Esophagus squamous epithelium (tissue), 5 donors: Measurements from ENCODE around the gene MYH13. TPM values are rescaled to one million over a fixed set of nuclear protein-coding genes. Genes with fewer than 3 reads are reported as not detected.
A peak's percentile ranks its signal among the peaks of the same experiment; 100 is the strongest.

Experiments
- DNase-seq: peaks from one replicate; lab custom pipeline; 2025; lab: John Stamatoyannopoulos, UW
- H3K27ac ChIP-seq, 4 donors: fragments of 200-600 bp; sonication (generic); one replicate each; pipeline ENCODE4 v1.5.1; 2016 to 2019; ENCODE audit warnings: mild to moderate bottlenecking in 1 of 4
- H3K27me3 ChIP-seq, 4 donors: fragments of 200-600 bp; sonication (generic); 1 replicate in 3 of 4; 2 replicates in 1 of 4; pipeline versions ENCODE4 v1.5.1 to v1.6.0; 2017 to 2021; ENCODE audit warnings: antibody characterized with exemption in 1 of 4
- H3K36me3 ChIP-seq, 3 donors: fragments of 200-600 bp; sonication (generic); one replicate each; pipeline ENCODE4 v1.5.1; 2016 to 2019
- H3K4me1 ChIP-seq, 3 donors: fragments of 200-600 bp; sonication (generic); one replicate each; pipeline ENCODE4 v1.5.1; 2017 to 2019
- H3K4me3 ChIP-seq, 4 donors: fragments of 200-600 bp; sonication (generic); 1 replicate in 3 of 4; 2 replicates in 1 of 4; pipeline ENCODE4 v1.5.1; 2016 to 2019; ENCODE audit warnings: mild to moderate bottlenecking in 2 of 4, moderate library complexity in 1 of 4
- H3K9me3 ChIP-seq, 3 donors: fragments of 200-600 bp; sonication (generic); one replicate each; pipeline ENCODE4 v1.5.1; 2016 to 2019
- POLR2A ChIP-seq, 4 donors: fragments of 450-650 bp; IDR thresholded peaks; one replicate each; pipeline ENCODE4 v1.6.1; 2017; ENCODE audit warnings: antibody characterized with exemption in 4 of 4, mild to moderate bottlenecking in 4 of 4, moderate library complexity in 3 of 4
- WGBS, 2 donors: methylation state at CpG; one replicate each; pipeline ENCODE4 v1.1.5; 2018; 5-methylcytosine and 5-hydroxymethylcytosine counted together
- intact Hi-C: fragments of 100-400 bp; cut with DNase I; formaldehyde crosslinking; loops from one replicate; pipeline ENCODE4 v1.15.0; 2022
- total RNA-seq, 4 donors: library from RNA; depleted of rRNA; stranded (reverse); fragments of >200 nt; gene quantifications; one replicate each; pipeline ENCODE4 v1.1.0, GENCODE V29; 2016
- TF ChIP-seq, protein P1 (sequence below), 6 experiments: fragments of 450-650 bp in 4 of 6; fragments of 200-600 bp in 2 of 6; sonication (generic) in 2 of 6; IDR thresholded peaks; one replicate each; pipeline ENCODE4 v1.5.1; 2016 to 2019; ENCODE audit warnings: antibody characterized with exemption in 6 of 6, mild to moderate bottlenecking in 4 of 6, moderate library complexity in 4 of 6
- donor health status: DM: yes; HTN: yes; CAD: no.

MYH13 gene
- total RNA-seq, 4 donors from 2014 or later = 0.18 TPM; not detected in 3

- H3K4me1 ChIP-seq = no peaks in the 10 kb centered on the region
- no peak overlapping the region for H3K27ac ChIP-seq
- DNase-seq = no peak
- H3K27me3 ChIP-seq = no peaks in the 10 kb centered on the region
- no peak overlapping the region for H3K4me3 ChIP-seq
- 74 to 77% methylated on average over 7 of the region's 7 CpGs for WGBS, 2 donors
- intact Hi-C loops = no loop called here
- H3K36me3 ChIP-seq = no peaks in the 10 kb centered on the region
- H3K9me3 ChIP-seq = no peaks in the 10 kb centered on the region
- no peak for TF ChIP-seq POLR2A (IDR thresholded peaks at IDR 0.05)
- TF ChIP-seq, protein P1, sequence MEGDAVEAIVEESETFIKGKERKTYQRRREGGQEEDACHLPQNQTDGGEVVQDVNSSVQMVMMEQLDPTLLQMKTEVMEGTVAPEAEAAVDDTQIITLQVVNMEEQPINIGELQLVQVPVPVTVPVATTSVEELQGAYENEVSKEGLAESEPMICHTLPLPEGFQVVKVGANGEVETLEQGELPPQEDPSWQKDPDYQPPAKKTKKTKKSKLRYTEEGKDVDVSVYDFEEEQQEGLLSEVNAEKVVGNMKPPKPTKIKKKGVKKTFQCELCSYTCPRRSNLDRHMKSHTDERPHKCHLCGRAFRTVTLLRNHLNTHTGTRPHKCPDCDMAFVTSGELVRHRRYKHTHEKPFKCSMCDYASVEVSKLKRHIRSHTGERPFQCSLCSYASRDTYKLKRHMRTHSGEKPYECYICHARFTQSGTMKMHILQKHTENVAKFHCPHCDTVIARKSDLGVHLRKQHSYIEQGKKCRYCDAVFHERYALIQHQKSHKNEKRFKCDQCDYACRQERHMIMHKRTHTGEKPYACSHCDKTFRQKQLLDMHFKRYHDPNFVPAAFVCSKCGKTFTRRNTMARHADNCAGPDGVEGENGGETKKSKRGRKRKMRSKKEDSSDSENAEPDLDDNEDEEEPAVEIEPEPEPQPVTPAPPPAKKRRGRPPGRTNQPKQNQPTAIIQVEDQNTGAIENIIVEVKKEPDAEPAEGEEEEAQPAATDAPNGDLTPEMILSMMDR (IDR thresholded peaks at IDR 0.05) = no peak
These were observed 2.7 kb downstream of the MYH13 start for GRCh38 chr17:10370016-10370608.

DNA sequence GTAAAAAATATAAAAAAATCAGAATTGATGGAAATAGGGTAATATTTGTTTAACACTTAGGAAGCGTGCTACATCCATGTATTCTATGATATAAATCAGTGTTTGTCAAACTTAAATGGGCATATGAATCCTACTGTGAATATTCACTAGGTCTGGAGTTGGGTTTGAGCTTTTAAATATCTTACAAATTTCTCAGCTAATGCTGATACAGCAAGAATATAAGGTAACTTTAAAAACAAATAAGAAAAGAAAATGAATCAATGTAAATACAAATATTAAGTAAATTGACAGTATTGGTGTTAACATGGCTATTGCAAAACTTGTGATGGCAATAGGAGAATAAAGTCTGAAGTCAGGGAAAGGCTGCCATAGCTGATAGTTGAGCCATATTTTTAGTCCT lies 3.6 kb downstream of the MYH13 start:
- no peaks in the 10 kb centered on the region for H3K36me3 ChIP-seq
- no peak overlapping the region for H3K27ac ChIP-seq
- no peaks in the 10 kb centered on the region for H3K4me1 ChIP-seq
- no peak overlapping the region for H3K4me3 ChIP-seq
- no peak for TF ChIP-seq POLR2A (IDR thresholded peaks at IDR 0.05)
- TF ChIP-seq, protein P1 (IDR thresholded peaks at IDR 0.05) = no peak
- no peaks in the 10 kb centered on the region for H3K9me3 ChIP-seq
- no peak for DNase-seq
- no peaks in the 10 kb centered on the region for H3K27me3 ChIP-seq
- intact Hi-C loops = no loop called here
- WGBS, 2 donors = 40 to 65% methylated on average over 1 of the region's 1 CpG

DNA sequence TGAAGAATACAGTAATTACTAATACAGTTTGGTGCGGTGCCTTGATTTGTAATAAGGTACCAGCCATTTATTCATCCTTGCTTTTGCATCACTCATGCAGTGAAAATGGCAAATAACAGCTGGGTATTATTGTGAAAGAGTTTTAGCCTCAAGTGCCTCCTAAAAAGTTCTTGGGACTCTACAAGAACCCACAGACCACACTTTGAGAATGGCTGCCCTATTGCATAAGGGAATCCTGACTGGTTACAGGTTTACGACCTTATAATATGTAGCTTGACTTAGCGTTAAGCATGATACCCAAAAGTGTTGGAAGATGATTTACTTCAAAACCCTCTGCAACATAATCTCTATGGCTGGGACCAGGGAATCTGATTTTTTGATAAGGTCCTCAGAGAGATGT lies 4.2 kb downstream of the MYH13 start:
- H3K27me3 ChIP-seq = no peaks in the 10 kb centered on the region
- H3K4me1 ChIP-seq = no peaks in the 10 kb centered on the region
- no peak overlapping the region for H3K27ac ChIP-seq
- TF ChIP-seq, protein P1 (IDR thresholded peaks at IDR 0.05) = no peak
- TF ChIP-seq POLR2A (IDR thresholded peaks at IDR 0.05) = no peak
- no peak overlapping the region for H3K4me3 ChIP-seq
- DNase-seq = no peak
- no peaks in the 10 kb centered on the region for H3K36me3 ChIP-seq
- intact Hi-C loops = no loop called here
- H3K9me3 ChIP-seq = no peaks in the 10 kb centered on the region
- 79 to 90% methylated on average over 3 of the region's 3 CpGs for WGBS, 2 donors

- H3K27me3 ChIP-seq = no peaks in the 10 kb centered on the region
- no peaks in the 10 kb centered on the region for H3K9me3 ChIP-seq
- intact Hi-C loops = no loop called here
- no peak overlapping the region for H3K4me3 ChIP-seq
- no peak for TF ChIP-seq POLR2A (IDR thresholded peaks at IDR 0.05)
- TF ChIP-seq, protein P1 (IDR thresholded peaks at IDR 0.05) = no peak
- no peak overlapping the region for H3K27ac ChIP-seq
- no peak for DNase-seq
- no peaks in the 10 kb centered on the region for H3K36me3 ChIP-seq
- H3K4me1 ChIP-seq = no peaks in the 10 kb centered on the region
These were observed 12.2 kb downstream of the MYH13 start for GRCh38 chr17:10360578-10360977.

DNA sequence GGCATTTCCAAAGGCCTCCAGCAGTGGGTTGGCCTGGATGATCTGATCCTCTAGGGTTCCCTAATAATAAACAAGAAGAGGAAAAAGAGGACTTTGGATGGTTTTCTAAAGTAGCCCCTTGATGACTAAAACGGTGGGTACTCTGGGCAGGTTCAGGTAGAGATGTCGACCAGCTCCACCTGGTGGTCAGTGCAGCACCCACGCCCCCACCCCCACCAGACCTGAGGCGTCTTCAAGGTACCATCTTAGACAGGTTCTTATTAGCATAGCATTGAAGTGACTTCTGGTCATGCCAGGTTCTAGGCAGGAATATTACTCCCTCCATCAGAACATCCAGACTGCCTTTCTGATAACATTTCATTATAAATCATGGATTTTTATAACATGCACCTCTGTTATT lies 15.0 kb downstream of the MYH13 start:
- 17 to 18% methylated on average over 4 of the region's 4 CpGs for WGBS, 2 donors
- no peaks in the 10 kb centered on the region for H3K36me3 ChIP-seq
- H3K4me3 ChIP-seq = no peak overlapping the region
- no peaks in the 10 kb centered on the region for H3K9me3 ChIP-seq
- no peak overlapping the region for H3K27ac ChIP-seq
- intact Hi-C loops = no loop called here
- H3K4me1 ChIP-seq = no peaks in the 10 kb centered on the region
- DNase-seq = no peak
- TF ChIP-seq, protein P1 (IDR thresholded peaks at IDR 0.05) = peak in 4 of 6 experiments; percentile 3 to 23 (median 14)
- TF ChIP-seq POLR2A (IDR thresholded peaks at IDR 0.05) = no peak
- H3K27me3 ChIP-seq = no peaks in the 10 kb centered on the region
